GM11168 (cell line): Measurements from ENCODE around the gene SECTM1.

ENCODE experiments used
- in situ Hi-C: fragments of 300-500 bp; cut with MboI; formaldehyde crosslinking; loops from one replicate; pipeline ENCODE4 v1.12.0; 2022; ENCODE audit warnings: low sequenced_read_pairs; ENCODE audit not compliant: unreplicated experiment

The SECTM1 gene

GRCh38 chr17:82318772-82319606 is 14.6 kb downstream of the SECTM1 start:
- in situ Hi-C loops = no loop called here

GRCh38 chr17:82318169-82318498 is 15.4 kb downstream of the SECTM1 start:
- in situ Hi-C loops = no loop called here

DNA sequence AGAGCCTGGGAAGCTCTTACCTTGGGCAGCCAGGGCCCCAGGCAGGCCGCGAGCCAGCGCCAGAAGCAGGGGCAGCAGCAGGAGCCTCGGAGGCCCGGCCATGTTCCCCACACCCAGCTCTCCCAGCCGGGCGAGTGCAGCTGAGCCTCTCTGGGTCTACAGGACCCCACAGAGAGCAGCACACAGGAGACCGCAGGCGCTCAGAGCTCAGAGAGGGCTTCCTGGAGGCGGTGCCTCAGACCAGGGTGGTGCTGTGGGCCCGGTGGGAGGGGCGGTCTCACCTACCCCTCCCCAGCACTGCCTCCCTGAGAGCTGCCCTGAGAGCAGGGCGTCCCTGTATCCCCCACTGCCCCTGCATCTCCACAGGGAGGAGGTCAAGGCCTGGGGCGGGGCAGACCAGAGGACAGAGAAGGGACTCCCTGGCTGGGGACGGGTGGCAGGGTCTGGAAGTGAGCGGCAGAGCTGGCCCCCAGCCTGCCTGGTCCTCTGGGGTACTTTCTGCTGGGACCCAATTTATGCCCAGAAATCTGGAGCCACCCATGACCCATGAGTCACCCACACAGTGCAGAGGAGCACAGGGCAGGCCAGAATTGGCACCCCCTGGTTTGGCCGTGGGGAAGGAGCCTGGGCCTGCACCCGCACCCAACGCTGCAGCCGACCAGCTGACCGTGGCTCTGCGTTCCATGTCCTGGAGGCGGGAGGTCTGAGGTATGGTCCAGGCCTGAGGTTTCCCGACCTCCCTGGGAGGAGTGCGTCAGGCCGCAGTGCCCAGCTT is 16.0 kb downstream of the SECTM1 start, which contains the start of gene CD7:
Gene CD7 (minus strand): TSS at position 215 of the 775 bp plus-strand sequence. CDS start 113 bp downstream, at position 102.
- in situ Hi-C loops = no loop called here

GRCh38 chr17:82316651-82317393 is 16.7 kb downstream of the SECTM1 start:
- in situ Hi-C loops = no loop called here

- in situ Hi-C loops = no loop called here
Observed at GRCh38 chr17:82315703-82316358, 17.7 kb downstream of the SECTM1 start.

DNA sequence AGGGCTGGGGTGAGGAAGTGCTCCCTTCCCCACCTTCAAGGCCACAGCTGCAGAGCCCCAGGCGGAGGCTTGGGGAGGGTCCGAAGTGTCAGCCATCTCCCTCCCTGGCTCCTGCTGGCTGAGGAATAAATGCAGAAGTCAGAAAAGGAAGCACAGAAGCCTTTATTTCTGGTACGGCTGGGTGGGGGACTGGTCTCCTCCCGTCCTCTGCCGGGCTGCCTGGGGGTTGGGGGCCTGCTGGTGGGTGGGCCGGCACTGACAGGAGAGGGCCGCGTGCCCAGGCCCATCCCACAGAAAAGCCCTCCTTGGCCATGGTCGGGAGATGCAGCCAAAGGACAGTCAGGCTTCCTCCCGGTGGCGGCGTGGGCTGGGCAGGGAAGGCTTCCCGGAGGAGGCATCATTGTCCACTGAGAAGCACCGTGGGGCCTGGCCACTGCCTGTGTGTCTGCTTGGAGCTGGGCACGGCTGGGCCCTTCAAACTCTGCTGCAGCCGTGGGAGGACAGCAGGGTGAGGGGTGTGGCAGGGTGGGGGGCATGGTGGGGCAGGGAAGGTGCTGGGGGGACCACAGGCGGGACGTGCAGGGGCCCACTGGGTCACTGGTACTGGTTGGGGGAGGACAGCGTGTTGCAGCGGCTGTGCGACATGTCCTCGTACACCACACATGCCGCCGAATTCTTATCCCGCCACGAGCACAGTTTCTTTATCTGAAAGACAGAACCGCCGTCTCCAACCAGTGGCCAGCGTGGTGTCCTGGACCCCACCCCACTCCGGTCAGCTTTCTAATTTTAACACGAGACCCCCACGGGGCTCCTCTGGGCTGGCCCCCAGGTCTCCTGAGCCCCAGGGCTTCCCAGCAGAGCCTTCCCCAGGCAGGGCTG is 18.6 kb downstream of the SECTM1 start:
- in situ Hi-C loops = no loop called here

DNA sequence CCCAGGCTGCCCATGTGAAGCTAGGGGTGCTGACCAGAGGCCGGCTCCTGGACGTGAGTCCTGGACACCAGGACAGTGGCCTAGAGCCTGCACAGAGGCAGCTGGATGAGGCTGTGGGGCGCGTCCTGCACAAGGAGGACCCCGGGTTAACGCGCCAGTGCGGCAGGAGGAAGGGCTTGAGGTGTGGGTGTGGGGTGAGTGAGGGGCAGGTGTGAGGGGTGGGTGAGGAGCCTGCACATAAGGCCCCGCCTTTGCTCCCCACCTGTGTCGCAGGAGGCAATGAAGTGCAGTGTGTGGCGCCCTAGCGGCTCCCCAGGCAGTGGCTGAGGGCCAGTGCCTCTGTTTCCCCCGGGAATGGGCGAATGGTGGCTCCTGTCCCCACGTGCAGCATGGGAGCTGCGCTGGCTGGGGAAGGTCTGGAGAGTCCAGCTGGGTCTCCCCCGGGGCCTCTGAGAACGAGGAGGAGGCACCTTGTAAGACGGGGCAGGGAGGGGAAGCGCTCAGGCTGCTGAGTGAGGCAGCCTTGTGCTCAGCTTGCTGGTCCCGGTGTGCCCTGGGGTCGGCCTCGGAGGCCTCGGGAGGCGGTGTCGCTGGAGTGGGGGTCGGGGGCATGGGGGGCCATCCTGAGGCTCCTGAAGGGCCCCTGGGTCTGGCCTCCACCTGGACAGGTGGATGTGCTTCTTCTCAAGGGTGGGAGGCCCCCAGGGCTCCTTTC is 19.4 kb downstream of the SECTM1 start:
- in situ Hi-C loops = no loop called here

GRCh38 chr17:82313195-82314011 is 20.2 kb downstream of the SECTM1 start:
- in situ Hi-C loops = no loop called here

- in situ Hi-C loops = no loop called here
Observed at GRCh38 chr17:82311971-82312370, 21.6 kb downstream of the SECTM1 start.

DNA sequence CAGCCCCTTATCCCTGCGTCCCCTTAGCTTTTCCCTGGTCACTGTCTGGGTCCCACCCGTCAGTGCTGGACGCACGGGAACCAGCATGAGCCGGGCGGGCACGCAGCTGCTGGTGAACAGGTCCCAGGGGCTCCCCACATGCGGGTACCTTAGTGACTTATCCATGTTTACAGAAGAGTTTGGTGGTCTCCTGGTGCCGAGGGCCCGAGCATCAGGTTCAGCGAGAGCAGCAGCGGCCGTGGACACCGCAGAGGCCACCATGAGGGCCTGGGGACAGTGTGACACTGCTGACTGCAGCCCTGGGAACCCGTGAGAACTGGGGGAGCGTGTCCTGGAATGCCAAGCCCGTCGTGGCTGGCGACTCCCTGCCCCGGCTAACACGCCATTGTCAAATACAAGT is 22.7 kb downstream of the SECTM1 start:
- in situ Hi-C loops = no loop called here

DNA sequence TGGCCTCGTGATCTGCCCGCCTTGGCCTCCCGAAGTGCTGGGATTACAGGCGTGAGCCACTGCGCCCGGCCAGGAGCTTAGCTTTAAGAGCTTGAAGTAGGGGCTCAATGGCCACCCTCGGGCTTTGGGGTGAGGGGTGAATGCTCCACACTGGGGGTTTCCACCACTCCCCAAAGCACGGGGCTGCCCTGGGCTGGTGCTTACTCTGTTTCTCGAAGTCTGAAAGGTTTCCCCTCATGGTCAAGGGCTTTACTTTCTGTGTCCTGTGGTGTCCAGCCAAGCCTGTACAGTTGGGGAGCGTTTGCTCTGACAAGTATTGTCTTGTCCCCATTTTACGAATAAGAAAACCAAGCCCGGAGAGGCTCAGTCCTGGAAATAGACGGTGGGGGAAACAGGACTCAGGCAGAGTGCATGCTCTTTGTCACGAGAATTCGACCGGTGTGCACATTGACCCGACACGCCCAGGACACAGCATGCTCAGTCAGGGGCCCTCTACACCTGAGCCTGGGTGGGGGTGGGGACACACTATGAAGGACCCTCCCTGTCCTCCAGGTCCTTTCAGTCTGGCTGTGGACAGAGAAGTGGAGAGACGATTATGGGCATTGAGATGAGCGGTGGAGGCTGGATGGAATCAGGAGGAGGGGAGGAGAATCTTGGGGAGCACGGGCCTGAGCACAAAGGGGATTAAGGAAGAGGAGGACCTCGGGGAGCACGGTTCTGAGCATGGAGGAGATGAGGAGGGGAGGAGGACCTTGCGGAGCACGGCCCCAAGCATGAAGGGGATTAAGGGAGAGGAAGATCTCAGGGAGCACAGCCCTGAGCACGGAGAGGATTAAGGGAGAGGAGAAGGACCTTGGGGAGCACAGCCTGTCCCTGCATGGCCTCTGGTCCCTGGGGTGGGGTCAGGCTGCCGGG is 23.7 kb downstream of the SECTM1 start:
- in situ Hi-C loops = no loop called here

GRCh38 chr17:82305727-82306300 is 27.8 kb downstream of the SECTM1 start:
- in situ Hi-C loops = no loop called here

DNA sequence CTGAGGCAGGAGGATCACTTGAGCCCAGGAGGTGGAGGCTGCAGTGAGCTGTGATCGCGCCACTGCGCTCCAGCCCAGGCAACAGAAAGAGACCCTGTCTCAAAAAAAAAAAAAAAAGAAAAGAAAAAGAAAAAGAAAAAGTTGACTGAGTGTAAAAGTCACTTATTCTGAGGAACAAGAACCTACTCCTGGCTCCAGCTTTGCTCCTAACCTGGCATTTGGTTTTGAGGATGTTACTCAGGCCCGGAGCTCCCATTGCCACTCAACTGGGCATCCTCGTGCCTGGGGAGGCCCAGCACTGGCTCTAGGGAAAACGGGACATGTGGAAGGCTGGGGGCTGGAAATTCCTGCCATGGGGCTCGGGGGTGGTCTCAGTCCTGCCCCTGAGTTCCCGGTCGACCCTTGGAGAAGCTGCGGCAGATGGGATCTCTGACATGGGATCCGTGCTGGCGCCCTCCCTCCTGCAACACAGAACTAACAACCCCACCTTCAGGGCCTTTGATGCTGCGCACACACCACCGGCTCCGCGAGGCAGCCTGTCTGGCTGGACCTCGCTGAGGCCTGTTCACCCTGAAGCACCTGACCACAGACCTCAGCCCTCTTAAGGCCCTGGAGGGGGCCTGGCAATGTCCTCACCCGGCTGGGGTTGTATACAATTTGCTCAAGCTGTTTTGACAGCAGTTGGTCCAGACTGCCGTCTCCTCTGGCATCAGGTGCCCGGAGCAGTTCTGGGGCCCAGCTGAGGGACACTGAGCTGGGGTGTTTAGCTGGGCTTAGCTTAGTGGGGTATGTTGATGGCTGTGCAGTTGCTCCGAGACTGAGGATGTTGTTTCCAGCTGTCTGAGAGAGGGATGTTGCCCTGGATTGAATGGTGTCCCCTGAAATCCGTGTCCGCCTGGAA is 28.5 kb downstream of the SECTM1 start:
- in situ Hi-C loops = no loop called here

- in situ Hi-C loops = no loop called here
Observed at GRCh38 chr17:82303944-82304808, 29.4 kb downstream of the SECTM1 start.
